NCI-H146 treated with DMSO at 0.1 percent for 48 hours (cell line): ENCODE measurements around the gene UBXN6.

ENCODE experiments used
- DNase-seq: peaks from one replicate; lab custom pipeline; 2025; ENCODE audit not compliant: unreplicated experiment; lab: John Stamatoyannopoulos, UW

The UBXN6 gene, protein sequence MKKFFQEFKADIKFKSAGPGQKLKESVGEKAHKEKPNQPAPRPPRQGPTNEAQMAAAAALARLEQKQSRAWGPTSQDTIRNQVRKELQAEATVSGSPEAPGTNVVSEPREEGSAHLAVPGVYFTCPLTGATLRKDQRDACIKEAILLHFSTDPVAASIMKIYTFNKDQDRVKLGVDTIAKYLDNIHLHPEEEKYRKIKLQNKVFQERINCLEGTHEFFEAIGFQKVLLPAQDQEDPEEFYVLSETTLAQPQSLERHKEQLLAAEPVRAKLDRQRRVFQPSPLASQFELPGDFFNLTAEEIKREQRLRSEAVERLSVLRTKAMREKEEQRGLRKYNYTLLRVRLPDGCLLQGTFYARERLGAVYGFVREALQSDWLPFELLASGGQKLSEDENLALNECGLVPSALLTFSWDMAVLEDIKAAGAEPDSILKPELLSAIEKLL

DNA sequence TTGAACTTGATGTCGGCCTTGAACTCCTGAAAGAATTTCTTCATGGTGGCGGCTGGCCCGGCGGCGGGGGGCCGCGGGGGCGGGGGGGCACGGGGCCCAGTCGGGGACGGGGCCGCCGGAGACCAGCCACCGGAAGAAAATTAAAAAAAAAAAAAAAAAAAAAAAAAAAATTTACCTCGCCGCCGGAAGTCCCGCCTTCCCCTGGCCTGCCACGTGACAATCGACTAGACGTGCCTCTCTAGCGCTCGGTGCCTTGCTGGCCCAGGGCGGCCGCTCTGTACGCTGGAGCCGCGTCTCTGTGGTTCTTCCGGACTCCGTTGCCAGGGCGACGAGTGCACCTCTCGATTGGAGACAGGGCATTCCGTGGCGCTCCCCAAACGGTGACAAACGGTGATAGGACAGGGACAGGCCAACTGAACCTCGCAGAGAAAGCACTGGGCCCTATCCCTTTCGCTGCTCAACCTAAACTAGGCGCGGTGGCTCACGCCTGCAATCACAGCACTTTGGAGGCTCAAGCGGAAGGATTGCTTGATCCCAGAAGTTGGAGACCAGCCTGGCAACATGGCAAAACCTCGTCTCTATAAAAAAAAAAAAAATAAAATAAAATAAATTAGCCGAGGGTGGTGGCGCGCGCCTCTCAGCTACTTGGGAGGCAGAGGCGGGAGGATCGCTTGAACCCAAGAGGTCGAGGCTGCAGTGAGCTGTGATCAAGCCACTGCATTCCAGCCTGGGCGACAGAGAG is at the start of gene UBXN6:
TSS of gene UBXN6 (minus strand) at position 141 of the 742 bp plus-strand sequence. CDS start at position 44, 97 bp downstream.
- peak; percentile 76 for DNase-seq

DNA sequence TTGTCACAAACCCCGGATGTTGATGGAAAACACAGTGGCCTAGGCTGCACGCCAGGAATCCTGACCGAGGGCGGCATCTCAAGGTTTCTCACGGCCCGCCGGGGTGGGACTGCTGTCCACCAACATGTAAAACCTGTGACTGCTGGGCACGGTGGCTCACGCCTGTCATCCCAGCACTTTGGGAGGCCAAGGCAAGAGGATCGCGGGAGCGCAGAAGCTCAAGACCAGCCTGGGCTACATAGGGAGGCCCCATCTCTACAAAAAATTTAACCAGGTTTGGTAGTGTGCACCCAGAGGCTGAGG is 49.5 kb upstream of the UBXN6 start:
- no peak for DNase-seq

DNA sequence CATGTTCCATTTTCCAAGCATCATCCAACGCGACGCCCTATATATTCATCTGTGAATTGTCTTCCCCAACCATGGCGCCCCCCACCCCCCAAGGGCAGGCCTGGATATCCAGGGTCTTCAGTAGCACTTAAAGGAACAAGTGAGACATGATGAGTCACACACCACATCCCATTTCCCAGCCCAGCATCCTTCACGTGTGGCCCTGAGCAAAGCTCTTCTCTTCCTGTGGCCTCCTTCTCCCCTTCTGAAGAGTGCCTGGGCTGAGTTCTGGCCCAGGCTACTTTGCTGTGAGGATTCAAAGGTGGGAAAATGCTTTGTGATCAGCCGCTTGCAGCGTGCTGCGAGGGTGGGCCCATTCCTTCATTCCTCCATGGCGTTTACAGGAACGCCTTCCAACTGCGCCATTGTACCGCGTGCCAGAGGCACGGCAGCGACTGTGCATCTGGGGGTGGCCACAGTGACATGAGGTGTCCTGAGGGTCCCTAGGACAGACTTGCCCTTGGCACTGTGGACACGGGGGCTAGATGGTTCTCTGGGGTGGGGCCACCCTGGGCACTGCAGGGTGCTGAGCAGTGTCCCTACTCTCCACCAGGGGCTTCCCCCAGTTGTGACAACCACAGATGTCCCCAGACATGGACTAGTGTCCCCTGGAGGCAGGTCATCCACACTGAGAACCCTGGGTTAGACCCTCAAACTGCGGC is 49.0 kb upstream of the UBXN6 start:
- no peak for DNase-seq

DNA sequence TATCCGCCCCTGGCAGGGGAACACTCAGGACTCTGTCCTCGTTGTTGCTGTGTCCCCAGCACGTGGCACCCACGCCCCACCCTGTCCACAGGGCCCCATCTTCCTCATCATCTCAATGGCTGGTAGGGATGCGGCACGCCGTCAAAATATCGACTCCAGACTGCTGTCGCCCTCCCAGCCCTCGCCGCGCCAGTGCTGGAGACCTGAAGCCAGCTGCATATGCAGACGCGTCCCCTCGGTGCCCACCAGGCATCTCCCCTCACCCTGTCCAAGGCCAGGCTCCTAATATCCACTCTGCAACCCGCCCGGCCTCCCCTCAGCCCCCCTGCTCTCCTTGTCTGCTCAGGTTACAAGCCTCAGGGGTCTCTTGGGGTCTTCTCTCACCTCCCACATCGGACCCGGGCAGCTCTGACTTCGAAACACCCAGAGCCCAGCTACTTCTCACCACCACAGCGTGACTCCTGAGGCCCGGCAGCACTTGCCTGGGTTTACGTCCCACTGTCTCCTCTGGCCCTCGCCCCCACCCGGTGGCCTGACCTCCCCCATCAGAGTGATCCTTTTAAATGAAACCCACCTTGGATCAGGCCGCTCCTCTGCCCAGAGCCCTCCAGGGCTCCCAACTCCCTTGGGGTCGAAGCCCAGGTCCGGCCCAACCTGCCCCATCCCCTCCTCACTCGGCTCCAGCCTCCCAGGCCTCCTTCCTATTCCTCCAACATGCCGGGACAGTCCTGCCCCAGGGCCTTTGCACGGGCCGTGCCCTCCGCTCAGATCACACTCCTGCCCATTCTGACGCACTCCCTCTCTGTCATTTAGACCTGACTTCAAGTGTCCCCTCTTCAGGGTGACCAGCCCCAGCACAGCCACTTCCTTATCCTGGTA is 48.2 kb upstream of the UBXN6 start:
- no peak for DNase-seq

DNA sequence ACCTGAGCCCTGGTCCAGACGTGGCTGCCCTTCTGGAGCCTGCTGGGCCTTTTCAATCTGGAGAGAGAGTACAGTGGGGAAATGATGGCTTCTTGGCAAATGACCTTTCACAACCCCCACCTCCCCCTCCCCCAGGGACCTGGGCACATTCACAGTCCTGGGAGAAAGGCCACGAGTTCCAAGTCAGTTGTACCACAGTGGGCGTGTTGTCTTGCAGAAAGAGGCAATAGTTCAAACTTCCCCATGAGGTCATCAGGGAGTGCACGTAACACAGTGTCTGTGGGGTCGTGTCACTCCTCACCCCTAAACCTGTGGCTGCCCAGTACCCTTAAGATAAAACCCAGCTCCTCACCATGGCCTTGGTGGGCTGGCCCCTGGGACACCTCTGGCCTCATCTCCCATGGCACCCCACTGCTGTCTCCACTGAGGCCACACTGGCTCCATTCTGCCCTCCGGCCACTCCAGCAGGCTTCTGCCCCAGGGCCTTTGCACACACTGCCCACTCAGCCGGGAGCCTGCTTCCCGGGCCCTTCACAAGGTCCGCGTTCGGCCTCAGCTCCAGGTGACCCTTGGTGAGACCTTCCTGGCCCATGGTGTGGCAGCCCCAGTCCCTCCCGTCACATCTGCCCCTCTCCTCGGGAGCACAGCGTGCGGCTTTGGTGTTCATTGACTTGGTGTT is 47.4 kb upstream of the UBXN6 start:
- no peak for DNase-seq

DNA sequence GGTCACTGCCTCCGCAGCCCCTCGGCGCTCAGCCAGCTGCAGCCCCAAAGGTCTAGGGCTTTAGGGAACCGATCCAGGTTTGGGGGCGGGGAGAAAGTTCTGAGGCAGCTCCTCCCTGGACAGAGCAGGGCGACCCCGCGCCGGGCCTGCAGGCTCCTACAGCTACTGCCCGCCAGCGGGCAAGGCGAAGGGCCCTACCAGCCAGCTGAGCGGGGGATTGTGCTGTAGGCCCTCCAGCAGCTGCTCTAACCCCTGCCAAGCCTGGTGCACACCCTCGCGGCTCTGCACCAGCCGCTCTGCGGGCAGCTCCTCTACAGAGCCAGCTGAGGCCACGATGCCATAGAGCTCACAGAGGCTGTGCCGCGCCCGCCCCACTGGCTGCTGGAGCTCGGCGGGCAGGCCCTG is 46.7 kb upstream of the UBXN6 start:
- DNase-seq: no peak

DNA sequence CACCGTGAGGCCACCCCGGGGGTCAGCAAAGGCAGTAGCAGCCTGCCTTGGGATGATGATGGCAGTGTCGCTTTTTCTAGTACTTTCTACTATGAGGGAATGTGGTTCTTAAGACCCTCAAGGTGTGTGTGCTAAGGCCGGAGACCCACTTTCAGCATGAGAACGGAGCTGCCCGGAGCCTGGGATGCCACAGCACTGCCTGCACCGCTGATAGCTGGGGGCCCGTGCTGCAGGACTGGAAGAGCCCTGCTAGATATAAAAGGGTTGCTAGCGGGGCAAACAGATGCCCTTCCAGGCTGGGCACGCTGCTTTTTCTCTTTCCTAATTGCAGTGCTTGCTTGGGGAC is 46.2 kb upstream of the UBXN6 start:
- no peak for DNase-seq

DNA sequence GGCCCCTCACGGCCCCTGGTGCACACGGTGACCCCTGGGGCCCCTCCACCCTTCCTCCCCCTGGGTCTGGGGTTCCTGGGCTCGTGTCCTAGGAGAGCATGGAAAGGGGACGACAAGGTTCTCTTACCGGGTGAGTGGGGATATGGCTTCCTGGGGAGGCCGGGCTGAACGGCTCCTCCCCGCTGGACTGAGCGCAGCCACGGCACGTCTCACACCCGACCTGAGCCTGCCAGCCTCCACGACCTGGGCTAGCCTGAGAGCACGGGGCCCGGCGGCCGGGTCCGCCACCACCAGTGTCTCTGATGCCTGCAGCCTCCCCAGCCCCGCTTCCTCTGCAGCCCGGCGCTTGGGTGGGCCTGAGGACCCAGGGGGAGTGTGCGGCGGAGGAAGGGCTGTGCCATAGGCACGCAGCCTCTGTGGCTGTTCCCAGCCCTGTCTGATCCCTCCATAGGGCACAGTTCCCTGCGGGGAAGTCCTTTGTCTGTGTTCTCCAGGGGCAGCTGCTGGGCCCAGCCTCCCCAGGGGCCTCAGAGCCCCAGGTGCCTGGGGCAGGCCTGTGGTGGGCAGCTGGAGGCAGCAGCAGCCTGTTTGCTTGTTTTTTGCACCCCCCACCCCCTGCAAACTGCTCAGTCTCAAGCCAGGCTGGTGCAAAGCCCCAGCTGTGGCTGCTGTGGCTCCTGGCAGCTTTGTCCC is 45.7 kb upstream of the UBXN6 start:
- DNase-seq: no peak

DNA sequence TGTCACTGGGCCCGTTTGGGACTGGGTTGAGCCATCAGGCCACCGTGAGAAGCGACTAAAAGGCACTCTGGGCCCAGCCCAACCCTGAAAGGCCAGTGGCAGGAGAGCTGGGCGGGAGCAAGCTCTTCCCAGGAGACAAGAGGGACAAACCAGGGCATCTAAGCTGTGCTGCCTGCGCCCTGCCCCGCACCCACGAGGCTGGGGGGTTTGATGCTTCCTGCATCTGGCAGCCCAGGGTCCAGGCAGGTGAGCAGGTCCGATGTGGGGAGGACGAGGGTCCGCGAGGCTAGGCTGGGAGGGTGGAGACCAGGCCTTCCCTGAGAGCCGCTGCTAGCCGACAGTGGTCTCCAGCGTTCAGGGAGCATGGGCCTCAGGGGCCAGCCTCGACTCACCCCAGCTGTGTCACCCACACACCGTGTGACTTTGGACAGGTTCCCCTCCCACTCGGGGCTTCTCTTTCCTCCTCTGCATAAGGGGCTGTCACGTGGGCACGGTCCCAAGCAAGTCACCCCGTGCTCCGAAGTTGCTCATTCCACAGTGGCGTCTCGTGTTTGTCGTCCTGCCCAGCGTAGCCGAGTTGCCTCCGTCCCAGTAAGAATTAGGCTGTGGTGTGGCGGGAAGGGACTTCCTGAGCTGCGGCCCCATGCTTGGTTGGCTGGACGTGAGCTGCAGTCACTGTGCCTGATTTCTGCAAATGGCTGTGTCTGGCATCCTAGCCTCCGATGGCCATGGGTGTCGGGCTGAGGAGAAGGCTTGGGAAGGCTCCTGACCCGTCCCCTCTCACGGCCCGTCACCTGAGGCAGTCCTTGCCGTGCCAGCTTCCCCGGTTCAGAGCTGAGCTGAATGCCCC is 44.9 kb upstream of the UBXN6 start:
- no peak for DNase-seq

DNA sequence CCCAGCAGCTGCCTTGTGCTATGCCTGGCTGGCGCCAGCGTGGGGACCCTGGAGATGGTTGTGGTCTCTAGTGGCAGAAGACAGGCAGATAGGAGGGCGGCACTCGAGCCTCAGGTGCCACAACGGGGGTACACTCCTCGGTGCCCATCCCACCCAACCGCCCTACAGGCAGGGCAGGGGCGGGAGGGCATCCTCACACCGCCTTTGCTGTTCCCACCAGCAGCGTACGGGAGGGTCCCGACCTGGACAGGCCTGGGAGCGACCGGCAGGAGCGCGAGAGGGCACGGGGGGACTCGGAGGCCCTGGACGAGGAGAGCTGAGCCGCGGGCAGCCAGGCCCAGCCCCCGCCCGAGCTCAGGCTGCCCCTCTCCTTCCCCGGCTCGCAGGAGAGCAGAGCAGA is 44.1 kb upstream of the UBXN6 start:
- DNase-seq: no peak

DNA sequence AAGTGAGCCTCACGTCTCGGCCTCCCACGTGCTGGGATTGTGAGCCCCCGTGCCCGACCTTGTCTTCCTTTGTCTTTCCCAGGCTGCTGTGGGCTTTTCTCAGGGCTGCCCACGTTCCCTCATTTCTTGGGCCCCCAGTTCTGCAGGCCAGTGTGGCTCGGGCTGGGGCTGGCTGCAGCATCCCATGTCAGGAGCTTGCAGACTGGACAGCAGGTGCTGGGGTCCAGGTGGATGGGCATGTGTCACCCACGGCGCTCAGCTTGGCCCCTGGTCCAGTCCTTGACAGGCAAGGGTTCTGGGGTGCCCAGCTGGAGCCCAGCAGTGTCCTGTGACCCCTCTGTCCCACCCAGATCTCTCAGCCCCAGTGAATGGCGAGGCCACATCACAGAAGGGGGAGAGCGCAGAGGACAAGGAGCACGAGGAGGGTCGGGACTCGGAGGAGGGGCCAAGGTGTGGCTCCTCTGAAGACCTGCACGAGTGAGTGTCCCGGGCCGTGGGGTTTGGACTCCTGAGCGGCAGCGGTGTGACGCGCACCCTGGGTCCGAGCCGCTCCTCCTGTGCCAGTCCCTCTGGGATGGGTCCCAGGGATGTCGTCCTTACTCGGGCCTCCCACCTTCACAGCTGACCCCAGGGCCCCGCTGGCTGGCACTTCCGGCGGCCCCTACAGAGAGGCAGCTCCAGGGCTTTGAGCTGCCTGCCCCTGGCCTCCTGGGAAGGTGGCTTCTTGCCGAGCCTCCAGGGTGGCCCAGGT is 43.4 kb upstream of the UBXN6 start:
- no peak for DNase-seq

DNA sequence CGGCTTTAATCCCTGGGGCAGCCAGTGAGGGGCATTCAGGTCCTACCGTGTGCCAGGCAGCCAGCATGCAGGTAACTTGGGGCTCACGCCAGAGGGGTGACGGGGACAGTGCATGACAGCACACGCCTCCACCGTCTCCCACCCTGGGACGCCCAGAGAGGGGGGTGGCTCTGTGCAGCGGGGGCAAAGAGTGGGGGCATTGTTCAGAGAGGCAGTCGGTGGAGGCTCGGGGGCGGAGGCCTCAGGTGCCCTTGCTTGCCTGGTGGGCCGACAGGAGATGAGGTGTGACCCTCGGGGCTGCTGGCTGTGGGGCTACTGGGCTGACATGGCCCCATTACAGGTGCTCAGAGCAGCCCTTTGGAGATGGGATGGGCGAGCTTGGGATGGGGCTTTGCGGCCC is 42.3 kb upstream of the UBXN6 start:
- DNase-seq: no peak

DNA sequence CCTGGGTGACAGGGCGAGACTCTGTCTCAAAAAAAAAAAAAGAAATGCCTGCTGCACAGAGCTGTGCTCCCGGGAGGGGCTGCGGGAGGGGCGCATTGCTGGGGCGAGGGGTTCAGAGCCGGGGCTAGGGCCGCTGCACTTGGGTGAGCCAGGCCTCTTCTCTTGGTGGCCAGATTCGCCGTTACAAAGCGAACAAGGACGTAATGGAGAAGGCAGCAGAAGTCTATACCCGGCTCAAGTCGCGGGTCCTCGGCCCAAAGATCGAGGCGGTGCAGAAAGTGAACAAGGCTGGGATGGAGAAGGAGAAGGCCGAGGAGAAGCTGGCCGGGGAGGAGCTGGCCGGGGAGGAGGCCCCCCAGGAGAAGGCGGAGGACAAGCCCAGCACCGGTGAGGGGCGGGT is 41.7 kb upstream of the UBXN6 start:
- DNase-seq: no peak

DNA sequence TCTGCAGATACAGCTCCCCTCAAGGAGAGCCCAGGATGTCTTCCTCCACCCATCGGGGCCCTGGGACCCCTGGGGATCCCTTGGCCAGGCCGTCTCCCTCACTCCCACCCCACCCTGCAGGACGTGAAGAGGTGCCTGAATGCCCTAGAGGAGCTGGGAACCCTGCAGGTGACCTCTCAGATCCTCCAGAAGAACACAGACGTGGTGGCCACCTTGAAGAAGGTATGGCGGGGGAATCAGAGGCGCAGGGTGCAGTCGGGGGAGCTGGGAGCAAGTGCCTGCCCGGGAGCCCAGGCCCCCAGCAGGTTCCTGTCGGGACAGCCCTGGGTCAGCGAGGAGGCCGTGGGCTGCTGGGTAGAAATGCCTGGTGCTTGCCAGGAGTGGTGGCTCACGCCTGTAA is 41.1 kb upstream of the UBXN6 start:
- no peak for DNase-seq

DNA sequence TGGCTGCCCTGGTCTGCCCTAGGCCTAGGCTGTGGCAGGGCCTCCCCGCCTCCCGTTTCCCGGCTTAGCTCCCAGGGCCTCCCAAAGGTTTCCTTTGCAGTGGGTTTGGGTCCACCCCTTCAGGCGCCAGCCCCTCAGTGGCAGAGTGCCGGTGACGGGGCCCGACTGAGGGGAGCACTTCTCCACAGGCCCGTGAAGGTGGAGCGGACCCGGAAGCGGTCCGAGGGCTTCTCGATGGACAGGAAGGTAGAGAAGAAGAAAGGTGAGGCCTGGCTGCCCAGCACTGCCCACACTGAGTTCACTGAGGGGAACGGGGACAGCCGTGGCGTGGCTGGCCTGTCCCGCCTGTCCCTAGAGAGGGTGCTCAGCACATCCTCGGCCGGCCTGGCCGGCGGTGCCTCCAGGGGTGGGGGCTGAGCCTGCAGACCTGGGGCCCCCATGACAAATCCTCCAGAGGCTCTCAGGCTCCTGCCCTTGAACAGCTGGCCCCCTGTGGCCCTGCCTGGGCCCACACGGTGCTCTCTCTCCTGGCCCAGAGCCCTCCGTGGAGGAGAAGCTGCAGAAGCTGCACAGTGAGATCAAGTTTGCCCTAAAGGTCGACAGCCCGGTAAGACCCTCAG is 40.3 kb upstream of the UBXN6 start:
- no peak for DNase-seq

DNA sequence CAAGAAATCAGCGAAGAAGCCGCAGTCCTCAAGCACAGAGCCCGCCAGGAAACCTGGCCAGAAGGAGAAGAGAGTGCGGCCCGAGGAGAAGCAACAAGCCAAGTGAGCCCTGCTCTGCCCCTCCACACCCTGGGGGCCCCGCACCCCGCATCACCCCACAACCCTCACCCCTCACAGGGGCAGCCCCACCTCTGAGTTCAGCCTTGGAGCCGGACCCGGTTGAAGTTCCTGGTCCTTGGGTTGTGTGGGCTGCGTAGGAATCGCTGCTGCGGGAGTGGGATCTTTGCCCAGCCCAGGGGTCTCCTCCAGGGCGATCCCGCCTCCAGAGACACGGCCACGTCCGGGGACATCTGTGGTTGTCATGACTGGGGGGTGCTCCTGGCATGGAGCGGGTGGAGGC is 38.7 kb upstream of the UBXN6 start:
- no peak for DNase-seq

DNA sequence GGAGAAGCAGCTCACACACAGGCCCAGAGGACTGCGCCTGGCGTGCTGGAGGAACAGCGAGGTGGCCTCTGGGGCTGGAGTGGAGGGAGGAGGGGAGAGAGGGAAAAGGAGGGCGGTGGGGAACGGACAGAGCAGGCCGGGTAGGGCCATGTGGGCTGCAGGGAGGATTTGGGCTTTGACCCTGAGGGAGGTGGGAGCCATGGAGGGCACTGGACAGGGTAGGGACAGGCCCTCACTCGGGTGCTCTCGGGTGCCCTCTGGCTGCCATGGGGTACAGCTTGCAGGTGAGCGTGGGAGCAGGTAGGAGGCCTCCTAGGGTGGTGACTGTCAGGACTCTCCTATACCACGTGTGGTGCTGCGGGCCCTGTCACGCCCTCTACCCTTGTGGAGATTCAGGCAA is 37.9 kb upstream of the UBXN6 start:
- DNase-seq: no peak

DNA sequence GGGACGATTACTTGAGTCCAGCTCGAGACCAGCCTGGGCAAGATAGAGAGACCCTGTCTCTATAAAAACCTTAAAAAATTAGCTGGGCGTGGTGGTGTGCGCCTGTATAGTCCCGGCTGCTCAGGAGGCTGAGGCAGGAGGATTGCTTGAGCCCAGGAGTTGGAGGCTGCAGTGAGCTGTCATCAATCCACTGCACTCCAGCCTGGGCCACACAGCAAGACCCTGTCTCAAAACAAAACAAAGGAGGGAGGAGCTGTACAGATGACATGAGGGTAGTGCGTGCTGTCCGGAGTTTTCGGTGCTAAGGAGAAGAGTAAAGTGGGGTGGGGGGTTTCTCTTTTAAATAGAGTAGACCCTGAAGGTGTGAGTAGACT is 37.1 kb upstream of the UBXN6 start:
- DNase-seq: no peak
